Esophagus (tissue), 2 donors: ENCODE results near the gene MED12L. TPM values are rescaled to one million over a fixed set of nuclear protein-coding genes. Genes with fewer than 3 reads are reported as not detected.

Experiments used
- H3K27ac ChIP-seq, 2 donors: one replicate each; pipeline ENCODE4 v1.5.1; 2013; ENCODE audit warnings: low read depth in 2 of 2, mild to moderate bottlenecking in 2 of 2, inconsistent platforms in 1 of 2, low read length in 1 of 2, moderate library complexity in 1 of 2
- H3K27me3 ChIP-seq, 2 donors: one replicate each; pipeline ENCODE4 v1.6.1; 2013; ENCODE audit warnings: low read length in 2 of 2, control low read depth in 1 of 2, mild to moderate bottlenecking in 1 of 2; ENCODE audit not compliant: insufficient read depth in 2 of 2, control insufficient read depth in 1 of 2
- H3K36me3 ChIP-seq, 2 donors: one replicate each; pipeline ENCODE4 v1.6.1; 2013; ENCODE audit warnings: low read length in 1 of 2; ENCODE audit not compliant: control insufficient read depth in 2 of 2, insufficient read depth in 2 of 2
- H3K4me1 ChIP-seq, 2 donors: one replicate each; pipeline ENCODE4 v1.6.1; 2013; ENCODE audit warnings: low read length in 1 of 2; ENCODE audit not compliant: control insufficient read depth in 2 of 2, insufficient read depth in 2 of 2
- H3K4me3 ChIP-seq, 2 donors: one replicate each; pipeline ENCODE4 v1.5.1; 2013; ENCODE audit warnings: low read length in 2 of 2, mild to moderate bottlenecking in 2 of 2, low read depth in 1 of 2, moderate library complexity in 1 of 2
- H3K9me3 ChIP-seq, 2 donors: one replicate each; pipeline ENCODE4 v1.6.1; 2013; ENCODE audit warnings: mild to moderate bottlenecking in 2 of 2, low read depth in 1 of 2, low read length in 1 of 2, moderate library complexity in 1 of 2; ENCODE audit not compliant: control insufficient read depth in 2 of 2, insufficient read depth in 1 of 2
- WGBS, 2 donors: extraction: QIAGEN DNeasy Blood & Tissue Kit; methylation state at CpG; one replicate each; pipeline ENCODE4 v1.1.7; 2013; 5-methylcytosine and 5-hydroxymethylcytosine counted together
- polyA plus RNA-seq, 2 donors: library from polyadenylated mRNA; stranded (reverse); fragments of 200-250 nt; gene quantifications; one replicate each; pipeline ENCODE4 v1.2.3, GENCODE V29; 2013
- donor health status: healthy with polysubstance abuse.
- donor health status: Bipolar disorder and iron deficiency.

MED12L gene
- polyA plus RNA-seq, 2 donors = 0.05 to 0.08 TPM

- 64 to 76% methylated on average over 5 of the region's 5 CpGs for WGBS, 2 donors
- Histone ChIP-seq H3K27me3 (no peaks in the 10 kb centered on the region), H3K36me3 (no peaks in the 10 kb centered on the region), H3K27ac (no peak overlapping the region), H3K4me3 (no peak overlapping the region), H3K9me3 (no peaks in the 10 kb centered on the region), H3K4me1 (no peaks in the 10 kb centered on the region)
Observed at GRCh38 chr3:151445273-151446001, 360.0 kb downstream of the MED12L start.

DNA sequence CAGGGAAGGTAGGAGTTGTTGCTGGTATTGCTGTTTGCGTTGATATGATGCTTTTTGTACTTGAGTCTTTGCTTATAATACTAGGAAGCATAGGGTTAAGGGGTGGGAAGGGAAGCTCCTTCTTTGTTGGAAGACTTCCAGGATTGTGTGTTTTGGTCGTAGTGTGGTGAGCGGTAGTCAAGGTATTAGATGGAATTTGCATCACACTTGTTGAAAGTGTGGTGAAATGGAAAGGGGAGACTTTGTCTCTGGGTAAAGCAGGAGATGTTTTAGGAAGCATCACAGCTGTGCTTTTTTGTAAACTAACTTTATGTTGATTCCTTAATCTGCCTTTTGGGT is 360.5 kb downstream of the MED12L start:
- no peak overlapping the region for H3K27ac ChIP-seq
- 63 to 72% methylated on average over 3 of the region's 3 CpGs for WGBS, 2 donors
- no peaks in the 10 kb centered on the region for H3K27me3 ChIP-seq

DNA sequence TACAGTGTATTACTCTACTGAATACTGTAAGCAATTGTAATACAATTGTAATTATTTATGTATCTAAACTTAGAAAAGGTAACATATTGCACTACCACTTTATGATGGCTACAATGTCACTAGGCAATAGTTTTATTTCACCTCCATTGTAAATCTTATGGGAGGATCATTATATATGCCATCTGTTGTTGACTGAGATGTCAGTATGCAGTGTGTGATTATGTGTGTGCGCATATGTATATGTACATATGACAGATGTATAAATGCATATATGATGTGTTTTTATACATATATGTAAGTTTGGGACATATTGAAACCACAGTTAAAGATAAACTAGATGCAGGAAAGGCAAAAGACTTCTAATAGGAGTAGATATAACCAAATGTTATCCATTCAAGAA is 366.9 kb downstream of the MED12L start:
- Histone ChIP-seq H3K27ac (no peak overlapping the region), H3K9me3 (no peaks in the 10 kb centered on the region), H3K4me1 (no peaks in the 10 kb centered on the region), H3K4me3 (no peak overlapping the region), H3K27me3 (no peaks in the 10 kb centered on the region), H3K36me3 (no peaks in the 10 kb centered on the region)
- WGBS, 2 donors = 13 to 56% methylated on average over 1 of the region's 1 CpG

More for the DNA sequence above, 360.5 kb downstream of the MED12L start:
- H3K4me1 ChIP-seq = no peaks in the 10 kb centered on the region
- H3K4me3 ChIP-seq = no peak overlapping the region
- H3K36me3 ChIP-seq = no peaks in the 10 kb centered on the region
- no peaks in the 10 kb centered on the region for H3K9me3 ChIP-seq

GRCh38 chr3:151452841-151453240 is 367.4 kb downstream of the MED12L start:
- no peak overlapping the region for H3K27ac ChIP-seq
- H3K4me3 ChIP-seq = no peak overlapping the region
- H3K27me3 ChIP-seq = no peaks in the 10 kb centered on the region
- no peaks in the 10 kb centered on the region for H3K9me3 ChIP-seq
- no peaks in the 10 kb centered on the region for H3K36me3 ChIP-seq
- WGBS, 2 donors = 50 to 52% methylated on average over 2 of the region's 2 CpGs
- H3K4me1 ChIP-seq = no peaks in the 10 kb centered on the region

- Histone ChIP-seq H3K27ac (no peak overlapping the region), H3K27me3 (no peaks in the 10 kb centered on the region), H3K36me3 (no peaks in the 10 kb centered on the region), H3K9me3 (no peaks in the 10 kb centered on the region), H3K4me1 (peaks cover 0 to 3% of the 10 kb centered on the region in 2 donors), H3K4me3 (no peak overlapping the region)
- WGBS, 2 donors = 87 to 96% methylated on average over 3 of the region's 3 CpGs
Observed at GRCh38 chr3:151456065-151456464, 370.6 kb downstream of the MED12L start.

GRCh38 chr3:151459358-151459757 is 373.9 kb downstream of the MED12L start:
- H3K27me3 ChIP-seq = no peaks in the 10 kb centered on the region
- no peaks in the 10 kb centered on the region for H3K9me3 ChIP-seq
- H3K4me3 ChIP-seq = no peak overlapping the region
- H3K27ac ChIP-seq = no peak overlapping the region
- H3K36me3 ChIP-seq = no peaks in the 10 kb centered on the region
- peaks cover 0 to 3% of the 10 kb centered on the region in 2 donors for H3K4me1 ChIP-seq
- 41 to 43% methylated on average over 3 of the region's 3 CpGs for WGBS, 2 donors

GRCh38 chr3:151460228-151460627 is 374.8 kb downstream of the MED12L start:
- H3K27ac ChIP-seq = no peak overlapping the region
- 26 to 35% methylated on average over 2 of the region's 2 CpGs for WGBS, 2 donors
- no peaks in the 10 kb centered on the region for H3K36me3 ChIP-seq
- peaks cover 0 to 3% of the 10 kb centered on the region in 2 donors for H3K4me1 ChIP-seq
- no peaks in the 10 kb centered on the region for H3K27me3 ChIP-seq
- no peaks in the 10 kb centered on the region for H3K9me3 ChIP-seq
- peak overlapping the region in 1 of 2 donors; percentile 89 for H3K4me3 ChIP-seq

- WGBS, 2 donors = 15 to 17% methylated on average over 40 of the region's 40 CpGs
- peaks cover 0 to 3% of the 10 kb centered on the region in 2 donors for H3K4me1 ChIP-seq
- H3K27ac ChIP-seq = peak within 1 kb of the TSS in 1 of 2 donors; percentile 60
- H3K27me3 ChIP-seq = no peaks in the 10 kb centered on the region
- H3K36me3 ChIP-seq = no peaks in the 10 kb centered on the region
- H3K9me3 ChIP-seq = no peaks in the 10 kb centered on the region
- peak within 1 kb of the TSS; percentile 61 to 89 for H3K4me3 ChIP-seq
Observed at GRCh38 chr3:151460774-151461450, 375.4 kb downstream of the MED12L start, which contains the start of gene IGSF10. TSS of gene IGSF10 (minus strand) at chr3:151461061. CDS start at chr3:151458709, 2,352 bp downstream.

DNA sequence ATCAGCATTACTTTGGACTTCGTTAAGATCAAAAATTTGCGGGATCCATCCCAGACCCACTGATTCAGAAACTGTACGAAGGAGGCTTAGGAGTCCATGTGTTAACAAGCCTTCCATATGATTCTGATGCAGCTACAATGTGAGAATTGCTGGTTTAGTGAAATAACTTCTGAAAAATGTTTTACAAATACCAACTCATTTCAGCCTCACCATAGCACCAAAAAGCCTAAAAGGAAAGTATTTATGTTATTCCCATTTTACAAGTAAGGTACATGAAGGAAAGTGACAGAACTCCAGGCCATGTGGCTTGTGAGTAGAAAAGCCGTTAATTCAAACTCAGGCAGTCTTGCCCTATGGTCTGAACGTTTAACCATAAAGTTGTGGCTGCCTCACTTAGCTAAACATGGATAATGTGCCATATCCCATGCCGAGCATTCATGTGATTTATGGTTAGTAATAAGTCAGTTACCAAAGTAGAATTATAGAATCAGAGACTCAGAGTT is 376.9 kb downstream of the MED12L start:
- Histone ChIP-seq H3K4me1 (peaks cover 0 to 3% of the 10 kb centered on the region in 2 donors), H3K27me3 (no peaks in the 10 kb centered on the region), H3K36me3 (no peaks in the 10 kb centered on the region), H3K4me3 (no peak overlapping the region), H3K9me3 (no peaks in the 10 kb centered on the region), H3K27ac (no peak overlapping the region)
- 90% methylated on average over 6 of the region's 6 CpGs for WGBS, 2 donors
